DMS 273 (cell line): ENCODE results near the gene PCSK4.
"Not testable (repeated sequence)": the region's sequence is repeated elsewhere in the genome, so short reads cannot be mapped to it uniquely, and the experiment has no call there.

Experiments used
- DNase-seq: peaks from one replicate; lab custom pipeline; 2025; ENCODE audit not compliant: unreplicated experiment; lab: John Stamatoyannopoulos, UW

Gene PCSK4

DNA sequence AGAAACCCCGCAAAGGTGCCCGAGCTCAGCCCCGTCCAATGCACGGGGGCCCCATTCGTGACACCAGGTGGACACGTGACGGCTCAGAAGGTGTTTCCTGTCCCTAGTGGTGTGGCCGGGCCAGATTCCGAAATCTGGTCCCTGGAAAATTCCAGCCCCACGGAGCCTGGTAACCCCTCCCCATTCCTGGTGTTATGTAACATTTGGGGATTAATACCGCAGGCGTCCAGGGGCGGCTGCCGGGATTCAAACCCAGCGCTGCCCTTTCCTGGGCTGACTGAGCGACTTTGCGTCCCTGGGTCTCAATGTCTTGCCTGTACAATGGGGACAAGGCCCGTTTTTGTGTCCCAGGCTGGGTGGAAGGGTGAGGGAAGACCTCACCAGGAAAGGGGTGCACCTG lies 32.7 kb upstream of the PCSK4 start:
- no peak for DNase-seq

- no peak for DNase-seq
Observed at GRCh38 chr19:1522061-1522460, 31.9 kb upstream of the PCSK4 start.

GRCh38 chr19:1521636-1522035 lies 31.5 kb upstream of the PCSK4 start:
- peak; percentile 76 for DNase-seq

- DNase-seq, result no peak
Observed at GRCh38 chr19:1520203-1520780, 30.1 kb upstream of the PCSK4 start.

DNA sequence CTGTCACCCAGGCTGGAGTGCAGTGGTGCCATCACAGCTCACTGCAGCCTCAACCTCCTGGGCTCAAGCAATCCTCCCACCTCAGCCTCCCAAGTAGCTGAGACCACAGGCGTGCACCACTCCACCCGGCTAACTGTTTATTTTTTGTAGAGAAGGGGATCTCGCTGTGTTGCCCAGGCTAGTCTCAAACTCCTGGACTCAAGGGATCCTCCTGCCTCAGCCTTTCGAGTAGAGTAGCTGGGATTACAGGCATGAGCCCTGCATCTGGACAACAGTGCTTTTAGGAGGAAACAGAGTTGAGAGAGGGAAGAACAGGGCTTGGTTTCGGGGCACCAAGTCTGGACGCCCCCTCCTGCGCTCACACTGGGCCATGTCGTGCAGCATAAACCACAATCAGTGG lies 29.7 kb upstream of the PCSK4 start:
- not testable (repeated sequence) for DNase-seq

DNA sequence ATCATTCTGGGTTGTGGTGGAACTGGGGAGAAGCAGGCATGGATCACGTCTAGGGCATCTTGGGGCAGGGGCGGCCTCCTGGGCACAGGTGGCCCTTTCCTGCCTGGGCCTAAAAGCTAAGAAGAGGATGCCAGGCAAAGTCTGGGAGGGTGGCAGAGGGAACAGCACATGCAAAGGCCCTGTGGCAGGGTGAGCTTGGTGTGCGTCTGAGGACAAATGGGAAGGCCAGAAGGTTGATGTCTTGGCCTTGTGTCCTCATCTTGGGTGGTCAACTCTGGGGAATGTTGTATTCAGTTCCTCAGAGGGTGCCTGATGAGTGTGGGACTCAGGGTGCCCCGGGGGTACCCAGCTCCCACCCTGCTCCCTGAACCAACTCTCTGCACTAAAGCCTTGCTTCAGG lies 28.3 kb upstream of the PCSK4 start:
- DNase-seq, result no peak

GRCh38 chr19:1516395-1516753 lies 26.2 kb upstream of the PCSK4 start:
- peak; percentile 59 for DNase-seq

GRCh38 chr19:1514986-1515721 lies 25.0 kb upstream of the PCSK4 start:
- DNase-seq, result no peak

- DNase-seq, result no peak
Observed at GRCh38 chr19:1514295-1514661, 24.1 kb upstream of the PCSK4 start.

DNA sequence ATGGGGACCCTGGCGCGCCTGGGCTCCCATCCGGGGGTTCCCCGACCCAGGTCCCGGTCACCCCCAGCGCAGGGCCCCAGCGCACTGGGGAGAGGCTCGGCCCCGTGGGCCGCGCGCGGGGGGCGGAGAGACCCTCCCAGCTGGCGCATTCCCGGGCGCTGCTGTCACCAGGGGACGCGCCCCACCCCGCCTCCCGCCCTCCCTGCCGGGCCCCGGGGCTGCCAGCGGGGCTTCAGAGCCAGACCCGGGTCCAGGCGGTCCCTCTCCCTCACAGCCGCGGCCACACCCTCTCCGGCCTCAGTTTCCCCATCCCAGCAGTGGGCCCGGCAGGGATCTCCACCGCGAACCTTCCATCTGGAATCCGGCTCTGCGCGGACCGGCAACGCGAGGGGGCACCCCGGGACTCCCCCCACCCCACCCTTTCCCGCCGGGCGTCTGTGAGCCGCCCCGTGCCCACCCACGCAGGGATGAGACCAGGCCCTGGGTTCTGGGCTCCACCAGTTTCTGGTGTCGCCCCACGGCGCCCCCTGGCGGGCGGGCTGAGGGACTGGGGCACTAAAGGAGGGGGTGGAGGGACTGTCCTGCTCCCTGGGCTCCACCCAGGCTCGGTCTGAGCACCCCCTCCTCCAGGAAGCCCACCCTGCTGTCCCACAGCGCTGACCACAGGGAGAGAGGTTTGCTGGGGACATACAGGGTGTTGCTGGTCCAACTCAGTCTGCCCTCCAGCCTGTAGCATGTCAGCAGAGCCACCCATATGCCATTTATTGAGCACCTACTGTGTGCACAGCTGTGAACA lies 23.5 kb upstream of the PCSK4 start:
- DNase-seq, result peak; percentile 72

DNA sequence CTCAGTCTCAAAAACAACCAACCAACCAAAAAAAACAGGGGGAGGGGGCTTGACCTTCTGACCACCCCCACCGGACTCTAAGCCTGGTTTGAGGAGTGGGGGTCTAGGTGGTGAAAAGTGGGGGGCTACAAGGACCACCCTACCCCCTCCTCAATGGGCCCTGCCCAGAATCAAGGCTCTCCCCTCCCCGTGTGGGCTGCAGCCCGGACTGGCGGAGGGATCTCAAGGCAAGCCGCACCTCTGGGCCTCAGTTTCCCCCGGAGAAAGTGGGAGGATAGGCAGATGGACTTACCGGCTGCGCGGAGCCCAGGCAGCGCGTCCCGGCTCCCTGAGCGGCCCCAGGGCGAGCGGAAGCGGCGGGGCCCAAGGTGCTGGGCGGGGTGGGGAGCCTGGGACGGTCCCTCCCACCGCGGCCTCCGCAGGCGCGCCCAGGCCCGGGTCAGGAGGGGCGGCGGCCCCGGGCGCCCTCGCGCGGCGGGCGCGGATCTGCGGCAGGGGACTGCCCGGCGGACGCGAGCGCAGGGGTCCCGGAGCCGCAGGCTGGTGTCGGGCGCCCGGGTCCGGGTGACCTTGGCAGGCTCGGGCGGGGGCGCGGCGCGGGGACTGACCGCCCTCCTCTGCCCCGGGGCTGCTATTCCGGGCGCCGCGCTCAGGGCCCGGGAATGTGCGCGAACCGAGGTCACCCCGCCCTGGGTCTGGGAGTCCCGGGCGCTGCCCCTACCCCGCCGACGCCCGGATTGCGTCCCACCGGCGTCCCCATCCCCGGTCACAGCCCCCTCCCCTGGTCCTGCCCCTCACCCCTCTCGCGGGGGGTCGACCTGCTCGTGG lies 22.7 kb upstream of the PCSK4 start, which contains the start of gene ADAMTSL5:
ADAMTSL5 (minus strand) TSS at position 349 of the 828 bp plus-strand sequence. CDS start 2,076 bp downstream, outside the sequence.
- peak; percentile 84 for DNase-seq

DNA sequence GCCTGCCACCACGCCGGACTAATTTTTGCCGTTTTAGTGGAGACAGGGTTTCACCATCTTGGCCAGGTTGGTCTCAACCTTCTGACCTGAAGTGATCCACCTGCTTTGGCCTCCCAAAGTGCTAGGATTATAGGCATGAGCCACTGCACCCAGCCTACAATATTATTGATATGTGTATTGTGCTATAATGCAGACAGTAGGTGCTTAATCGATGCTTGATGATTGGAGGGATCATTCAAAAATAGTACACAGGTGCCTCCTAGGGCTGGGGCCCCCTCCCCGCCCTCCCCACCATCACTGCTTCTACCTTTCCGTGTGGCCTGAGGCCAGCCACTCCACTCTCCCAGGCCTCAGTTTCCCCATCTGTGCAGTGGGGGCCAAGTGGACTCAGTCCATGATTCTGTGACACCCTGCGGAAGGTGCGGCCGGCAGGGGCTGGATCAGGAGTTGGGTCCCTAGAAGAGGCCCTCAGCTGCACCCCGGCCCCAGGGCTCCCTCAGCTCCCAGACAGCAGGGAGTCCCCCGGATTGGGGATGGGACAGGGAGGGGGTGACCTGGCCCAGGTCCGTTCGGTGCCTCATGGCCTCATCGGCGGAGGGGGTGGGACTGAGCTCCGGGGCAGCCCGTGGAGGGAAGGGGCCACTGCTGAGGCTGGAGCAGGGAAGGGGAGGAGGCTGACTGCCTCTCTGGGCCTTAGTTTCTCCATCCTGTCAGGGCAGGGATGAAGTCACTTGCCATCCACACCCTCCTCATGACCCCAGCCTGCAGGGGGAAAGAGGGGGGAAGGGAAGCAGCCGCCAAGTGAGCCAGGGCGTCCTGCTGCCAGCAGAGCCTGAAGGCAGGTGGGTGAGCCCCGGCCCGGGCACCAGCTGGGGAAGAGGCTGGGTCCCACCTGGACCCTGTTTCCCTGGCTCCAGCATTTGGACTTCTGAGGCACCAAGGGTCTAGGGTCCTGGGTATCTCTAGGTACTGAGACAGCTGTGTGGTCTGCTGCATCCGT lies 21.5 kb upstream of the PCSK4 start:
- no peak for DNase-seq

- DNase-seq, result no peak
Observed at GRCh38 chr19:1510807-1511206, 20.7 kb upstream of the PCSK4 start.

GRCh38 chr19:1510442-1510806 lies 20.3 kb upstream of the PCSK4 start:
- no peak for DNase-seq

GRCh38 chr19:1509602-1510441 lies 19.7 kb upstream of the PCSK4 start:
- DNase-seq, result no peak

GRCh38 chr19:1508507-1508856 lies 18.3 kb upstream of the PCSK4 start:
- DNase-seq, result no peak

GRCh38 chr19:1507763-1508506 lies 17.8 kb upstream of the PCSK4 start:
- peak; percentile 97 for DNase-seq

DNA sequence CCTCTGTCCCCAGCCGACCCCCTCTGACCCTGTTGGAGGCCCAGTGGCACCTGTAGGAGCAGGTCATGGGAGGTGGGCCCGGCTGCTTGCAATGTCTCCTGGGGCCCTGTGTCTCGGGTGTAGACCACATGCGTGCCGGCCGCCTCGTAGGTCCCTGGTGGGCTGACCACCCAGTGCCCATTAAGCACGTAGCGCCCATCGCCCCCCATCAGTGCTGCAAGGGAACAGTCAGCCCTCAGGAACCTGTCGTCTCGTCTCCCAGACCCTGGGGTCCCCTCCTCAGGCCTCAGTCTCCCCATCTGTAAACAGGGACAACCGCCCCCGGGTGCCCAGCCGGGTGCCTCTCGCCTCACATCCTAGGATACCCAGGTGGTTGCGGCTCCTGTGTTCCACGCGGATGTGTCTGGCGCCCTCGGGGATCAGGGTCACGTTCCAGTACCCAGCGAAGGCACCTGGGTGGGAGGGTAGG lies 17.1 kb upstream of the PCSK4 start:
- DNase-seq, result no peak
